Umbilical cord (tissue), 2 donors: ENCODE results near the gene S100A10. TPM values are rescaled to one million over a fixed set of nuclear protein-coding genes. Genes with fewer than 3 reads are reported as not detected.

Experiments
- DNase-seq: peaks from one replicate; pipeline ENCODE4 v3.0.0-alpha.2; 2015; ENCODE audit warnings: low spot score
- total RNA-seq: library from RNA; depleted of rRNA; stranded (reverse); fragments of >200 nt; gene quantifications from one replicate; pipeline ENCODE4 v1.2.3, GENCODE V29; 2014; ENCODE audit warnings: low replicate concordance; ENCODE audit not compliant: insufficient read depth

Gene S100A10
- total RNA-seq, 1 donor from 2014 or later, result 108 TPM

GRCh38 chr1:152013664-152014237 is 20.1 kb upstream of the S100A10 start:
- DNase-seq, result no peak

GRCh38 chr1:152009691-152010090 is 16.0 kb upstream of the S100A10 start:
- no peak for DNase-seq

GRCh38 chr1:152007047-152007446 is 13.4 kb upstream of the S100A10 start:
- DNase-seq, result no peak

DNA sequence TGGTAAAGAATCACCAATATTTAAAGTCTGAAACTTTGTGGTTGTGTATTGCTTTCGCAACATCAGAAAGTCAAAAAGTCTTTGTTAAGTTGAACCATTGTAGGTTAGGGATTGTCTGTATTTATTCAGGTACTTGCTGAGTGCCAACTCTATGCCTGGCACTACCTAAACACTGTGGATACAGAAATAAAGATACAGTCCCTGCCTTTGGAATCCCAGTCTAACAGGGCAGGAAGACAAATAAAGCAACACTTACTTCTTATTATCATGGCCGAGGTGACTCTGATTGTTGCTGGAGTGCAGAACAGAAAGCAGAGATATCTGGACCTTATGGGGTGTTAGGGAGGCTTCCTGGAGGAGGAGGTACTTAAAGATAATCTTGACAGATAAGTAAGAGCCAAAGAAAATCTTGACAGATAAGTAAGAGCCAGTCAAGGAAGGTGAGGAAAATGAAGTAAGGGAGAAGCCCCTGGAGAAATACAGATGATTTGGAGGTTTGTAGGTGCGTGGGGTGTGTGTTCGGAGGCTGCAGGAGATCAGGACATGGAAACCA is 11.8 kb upstream of the S100A10 start:
- no peak for DNase-seq

GRCh38 chr1:152003846-152004442 is 10.3 kb upstream of the S100A10 start:
- no peak for DNase-seq

- no peak for DNase-seq
These were observed 9.3 kb upstream of the S100A10 start for GRCh38 chr1:152002960-152003359.

DNA sequence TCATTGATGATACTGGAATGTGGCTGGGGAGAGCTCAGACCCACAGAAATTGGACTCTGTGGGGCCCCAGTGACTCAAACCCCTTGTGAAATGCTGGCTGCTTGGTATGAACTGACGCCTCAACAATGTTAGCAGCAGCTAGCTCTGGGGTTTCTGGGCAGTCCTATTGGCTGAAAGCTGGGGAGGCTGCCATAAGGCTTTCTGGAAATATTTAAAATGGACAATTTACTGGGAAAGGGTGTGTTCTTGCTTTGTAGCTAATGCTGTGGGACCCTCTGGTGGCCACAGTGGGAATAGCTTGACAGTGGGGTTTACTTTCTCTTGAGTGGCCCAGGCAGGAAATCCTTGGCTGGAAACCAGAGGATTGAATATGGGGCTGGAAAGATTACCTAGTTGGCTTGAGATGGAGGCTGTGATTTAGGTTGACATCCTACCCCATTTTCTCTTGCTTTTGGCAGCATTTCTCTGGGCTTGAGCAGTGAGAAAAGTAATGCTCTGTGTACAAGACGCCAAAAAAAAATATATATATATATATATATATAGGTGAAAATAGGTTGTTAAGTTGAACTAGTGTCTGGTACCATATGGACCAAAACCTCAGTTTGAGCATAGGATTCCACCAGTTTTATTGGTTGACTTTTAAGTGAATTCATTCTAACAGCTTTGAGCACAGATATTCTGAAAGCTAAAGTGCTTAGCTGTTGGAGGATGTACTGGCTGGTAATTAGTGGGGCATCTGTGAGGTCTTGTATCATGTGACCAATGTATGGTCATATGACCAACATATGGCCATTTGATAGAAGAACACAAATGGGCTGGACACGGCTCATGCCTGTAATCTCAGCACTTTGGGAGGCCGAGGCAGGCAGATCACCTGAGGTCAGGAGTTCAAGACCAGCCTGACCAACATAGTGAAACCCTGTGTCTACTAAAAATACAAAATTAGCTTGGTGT is 8.2 kb upstream of the S100A10 start:
- peak; percentile 97 for DNase-seq

DNA sequence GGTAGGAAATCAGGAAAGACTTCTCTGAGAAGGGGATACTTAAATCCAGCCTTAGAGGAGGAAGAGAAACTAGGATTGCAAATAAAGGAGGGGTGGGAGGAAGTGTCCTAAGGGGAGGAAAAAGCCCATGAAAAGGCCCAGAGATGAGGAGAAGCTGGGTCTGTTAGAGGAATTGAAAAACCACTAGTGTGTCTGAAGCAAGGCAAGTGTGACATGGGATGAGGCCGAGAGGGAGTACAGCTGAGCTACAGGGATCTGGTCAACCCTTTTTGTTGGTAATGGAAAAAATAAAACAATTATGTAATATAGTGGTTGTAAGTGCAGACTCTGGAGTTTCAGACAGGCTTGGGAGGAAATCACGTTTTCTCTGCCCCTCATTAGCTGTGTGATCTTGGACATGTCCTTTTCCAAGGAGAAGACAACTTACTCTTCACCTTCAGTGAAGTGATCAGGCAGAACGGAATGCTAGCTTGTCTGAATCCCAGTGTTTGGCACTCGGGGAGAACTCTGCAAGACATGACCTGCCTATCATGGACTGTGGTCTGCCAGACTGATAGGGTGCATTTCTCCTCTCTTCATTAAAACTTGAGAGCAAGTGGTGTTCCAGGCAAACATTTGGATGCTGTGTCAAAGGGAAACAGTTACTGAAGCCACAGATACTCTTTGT is 7.4 kb upstream of the S100A10 start:
- DNase-seq, result peak; percentile 21

DNA sequence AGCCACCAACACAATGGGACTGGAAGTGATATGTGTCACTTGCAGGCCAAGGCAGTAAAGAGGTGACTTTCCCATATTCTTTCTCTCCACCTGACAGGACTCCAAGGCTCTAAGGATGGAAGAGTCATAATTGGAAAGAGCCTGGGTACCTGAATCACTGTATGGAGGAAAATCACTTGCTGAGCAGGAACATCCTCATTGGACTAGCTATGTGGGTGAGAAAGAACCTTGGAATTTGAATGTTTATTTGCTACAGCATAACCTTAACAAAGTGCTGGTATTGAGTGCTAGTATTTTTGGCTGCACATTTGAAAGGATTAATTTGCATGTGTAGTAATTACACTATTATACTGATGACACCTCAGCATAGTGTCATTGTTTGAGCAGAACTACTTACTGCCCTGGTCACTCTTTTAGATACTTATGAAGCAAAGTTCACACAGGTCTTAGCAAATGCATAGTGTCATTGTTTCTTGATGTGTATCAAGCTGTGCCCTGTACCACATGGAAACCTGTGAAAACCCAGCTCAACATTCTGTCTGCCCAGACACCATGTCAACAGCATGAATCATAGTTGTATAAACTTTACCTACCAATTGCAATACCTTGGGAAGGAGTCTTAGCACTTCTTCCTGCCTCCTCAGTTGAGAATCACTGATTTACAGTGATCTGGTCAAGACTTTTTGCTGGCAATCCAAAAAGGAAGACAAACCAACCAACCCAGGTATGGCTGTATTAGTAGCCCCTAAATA is 5.1 kb upstream of the S100A10 start:
- DNase-seq, result no peak

DNA sequence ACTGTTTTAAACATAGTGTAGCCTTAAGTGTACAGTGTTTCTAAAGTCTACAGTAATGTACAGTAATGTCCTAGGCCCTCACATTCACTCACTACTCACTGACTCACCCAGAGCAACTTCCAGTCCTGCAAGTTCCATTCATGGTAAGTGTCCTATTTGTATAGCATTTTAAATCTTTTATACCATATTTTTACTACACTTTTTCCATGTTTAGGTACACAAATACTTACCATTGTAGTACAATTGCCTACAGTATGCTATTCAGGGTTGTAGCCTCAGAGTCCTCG is 3.6 kb upstream of the S100A10 start:
- no peak for DNase-seq

DNA sequence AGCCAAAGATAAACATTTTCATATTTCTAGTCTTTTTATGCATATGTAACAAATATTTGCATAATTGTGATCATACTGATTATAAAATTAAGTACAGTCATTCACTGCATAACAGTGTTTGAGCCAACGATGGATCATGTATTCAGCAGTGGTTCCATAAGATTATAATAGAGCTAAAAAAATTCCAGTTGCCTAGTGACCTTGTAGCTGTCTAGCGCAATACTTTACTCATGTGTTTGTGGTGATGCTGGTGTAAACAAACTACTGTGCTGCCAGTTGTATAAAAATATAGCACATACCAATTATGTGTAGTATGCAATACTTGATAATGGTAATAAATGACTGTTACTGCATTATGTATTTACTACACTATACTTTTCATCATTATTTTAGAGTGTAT is 2.1 kb upstream of the S100A10 start:
- no peak for DNase-seq

GRCh38 chr1:151994956-151995355 is 1.3 kb upstream of the S100A10 start:
- no peak for DNase-seq

GRCh38 chr1:151993084-151993733 is 450 bp downstream of the S100A10 start:
- DNase-seq, result peak; percentile 54

GRCh38 chr1:151992303-151993083 is 1.2 kb downstream of the S100A10 start:
- DNase-seq, result peak; percentile 97

DNA sequence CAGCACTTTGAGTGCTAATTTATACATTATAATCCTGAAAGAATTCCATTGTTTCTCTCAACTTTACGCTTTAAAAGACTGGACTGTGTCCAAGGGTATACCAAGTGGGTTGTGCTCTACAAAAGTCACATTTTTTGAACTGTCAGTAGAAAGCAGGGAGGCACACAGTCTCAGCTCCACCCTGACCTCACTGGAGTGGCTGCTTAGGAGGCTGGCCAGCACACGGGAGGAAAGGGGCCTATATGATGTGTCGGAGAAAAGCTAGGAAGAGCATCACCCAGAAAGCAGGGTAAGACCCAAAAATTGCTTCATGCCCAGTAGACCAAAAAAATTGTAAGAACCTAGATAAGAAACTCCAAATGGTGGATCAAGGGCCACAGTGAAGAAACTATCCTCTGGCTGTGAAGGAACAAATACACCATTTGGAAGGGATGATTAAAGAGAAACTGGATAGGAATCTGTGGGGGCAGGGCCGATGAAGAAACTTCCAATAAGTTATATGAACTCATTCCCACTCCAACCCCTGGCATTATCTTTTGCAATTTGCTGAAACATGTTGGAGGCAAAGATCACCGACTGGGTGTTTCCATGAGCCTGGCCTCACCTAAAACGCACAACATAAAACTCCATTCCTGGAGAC is 1.9 kb downstream of the S100A10 start:
- DNase-seq, result peak; percentile 60

DNA sequence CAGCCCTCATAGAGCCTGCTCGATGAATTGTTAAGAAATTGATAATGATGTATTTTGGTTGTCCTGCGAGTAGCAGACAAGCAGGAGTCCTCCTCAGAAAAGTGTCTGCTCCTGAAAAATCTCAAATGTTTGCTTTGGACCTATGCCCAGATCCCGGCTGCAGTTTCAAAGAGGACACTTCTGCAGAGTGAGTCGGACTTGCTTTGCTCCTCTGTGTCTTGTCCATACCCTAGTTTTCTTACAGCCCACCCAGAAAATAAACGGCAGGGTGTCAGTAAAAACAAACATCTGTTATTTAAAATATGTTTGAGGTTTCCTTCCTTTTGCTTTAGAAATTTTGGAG is 2.8 kb downstream of the S100A10 start:
- DNase-seq, result peak; percentile 90

GRCh38 chr1:151990058-151990855 is 3.4 kb downstream of the S100A10 start:
- DNase-seq, result peak; percentile 66

DNA sequence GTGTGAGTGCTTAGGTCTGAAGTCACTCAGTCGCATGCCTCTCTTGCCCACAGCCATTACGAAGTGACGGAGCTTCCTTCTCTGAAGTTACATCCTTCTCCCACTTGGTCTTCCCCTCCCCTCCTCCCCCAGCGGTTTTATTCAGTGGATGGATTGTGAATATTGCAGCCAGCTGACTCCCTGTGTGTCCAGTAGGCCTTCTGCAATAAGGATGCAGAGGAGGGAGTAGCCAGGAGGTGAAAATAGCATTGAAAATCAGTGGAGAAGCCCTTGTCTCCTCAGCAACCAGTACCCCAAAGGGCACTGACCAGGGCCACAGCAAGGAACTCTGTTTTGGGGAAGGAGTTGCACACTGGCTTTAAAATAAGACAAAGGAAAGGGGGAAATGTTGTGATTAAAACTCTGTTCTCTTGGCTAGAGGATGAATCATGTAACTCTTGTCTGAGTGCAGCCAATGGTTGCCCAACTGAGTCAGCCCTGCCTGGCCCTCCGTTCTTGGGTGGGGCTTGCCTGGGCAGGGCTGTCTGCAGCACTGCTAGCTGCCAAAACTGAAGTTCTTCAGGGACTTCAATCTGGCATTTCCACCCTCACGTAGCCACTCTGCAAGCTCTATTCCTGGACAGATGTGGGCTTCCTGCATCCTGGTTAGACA is 4.3 kb downstream of the S100A10 start:
- DNase-seq, result peak; percentile 91
